Stimulated activated CD4-positive, alpha-beta T cell treated with anti-CD3 and anti-CD28 coated beads, Interleukin-4, amount 100 ng/mL, for 4 hours (primary cell): ENCODE data around the gene PSG4.
"Not testable (repeated sequence)": the region's sequence is repeated elsewhere in the genome, so short reads cannot be mapped to it uniquely, and the experiment has no call there.

ENCODE experiments used
- DNase-seq, 2 experiments: peaks; one replicate each; pipeline ENCODE4 v3.0.0-alpha.2; 2020

The PSG4 gene

GRCh38 chr19:43197666-43198397, 7.6 kb downstream of the PSG4 start:
- not testable (repeated sequence) for DNase-seq

- DNase-seq, result not testable (repeated sequence)
Observed at GRCh38 chr19:43194397-43194796, 11.0 kb downstream of the PSG4 start.

- not testable (repeated sequence) for DNase-seq
Observed at GRCh38 chr19:43192381-43193155, 12.9 kb downstream of the PSG4 start.

- DNase-seq, result not testable (repeated sequence)
Observed at GRCh38 chr19:43188092-43188491, 17.3 kb downstream of the PSG4 start.

GRCh38 chr19:43186311-43186935, 19.0 kb downstream of the PSG4 start, which contains the start of gene PSG5:
PSG5 (minus strand) TSS chr19:43186536; CDS start chr19:43186405, 131 bp downstream.
- not testable (repeated sequence) for DNase-seq

GRCh38 chr19:43181869-43182771, 23.3 kb downstream of the PSG4 start:
- not testable (repeated sequence) for DNase-seq

- not testable (repeated sequence) for DNase-seq
Observed at GRCh38 chr19:43179569-43180147, 25.8 kb downstream of the PSG4 start.

GRCh38 chr19:43178577-43178976, 26.9 kb downstream of the PSG4 start:
- not testable (repeated sequence) for DNase-seq

- DNase-seq, result not testable (repeated sequence)
Observed at GRCh38 chr19:43165906-43166305, 39.5 kb downstream of the PSG4 start.

- not testable (repeated sequence) for DNase-seq
Observed at GRCh38 chr19:43163135-43163534, 42.3 kb downstream of the PSG4 start.

- not testable (repeated sequence) for DNase-seq
Observed at GRCh38 chr19:43162261-43162660, 43.2 kb downstream of the PSG4 start.

GRCh38 chr19:43152214-43152613, 53.2 kb downstream of the PSG4 start:
- DNase-seq, result no peak

- DNase-seq, result not testable (repeated sequence)
Observed at GRCh38 chr19:43149788-43150187, 55.6 kb downstream of the PSG4 start.

GRCh38 chr19:43148233-43148632, 57.2 kb downstream of the PSG4 start:
- DNase-seq, result no peak
